H1 (cell line): Measurements from ENCODE around the gene MED29. TPM values are rescaled to one million over a fixed set of nuclear protein-coding genes. Genes with fewer than 3 reads are reported as not detected.
A peak's percentile ranks its signal among the peaks of the same experiment; 100 is the strongest.

Source experiments
- CTCF ChIA-PET: fragments of 300-600 bp; sonication (Branson Sonifier 250); formaldehyde crosslinking; loops from one replicate; lab custom pipeline; 2021; ENCODE audit not compliant: partially characterized antibody; lab: Charles Lee
- POLR2A ChIA-PET: fragments of 300-600 bp; sonication (Branson Sonifier 250); formaldehyde crosslinking; loops from one replicate; lab custom pipeline; 2021; ENCODE audit warnings: inconsistent platforms; ENCODE audit not compliant: partially characterized antibody; lab: Charles Lee
- DNase-seq, 2 experiments: peaks; one replicate each; pipeline versions ENCODE4 v3.0.0 to v3.0.0-alpha.2; 2010 to 2022; ENCODE audit warnings: low spot score in 2 of 2, low read depth in 1 of 2, mixed read lengths in 1 of 2
- FAIRE-seq: peaks from 2 replicates; lab custom pipeline; 2011; peaks lifted over from hg19 to GRCh38; lab: Jason Lieb, UNC
- H2AFZ ChIP-seq: 2 replicates; pipeline ENCODE4 v1.8.1; 2012; ENCODE audit warnings: low read length, inconsistent platforms
- H2AK5ac ChIP-seq: 2 replicates; pipeline ENCODE4 v1.6.1; 2013; ENCODE audit warnings: low read depth, low read length
- H2BK120ac ChIP-seq: replicated peaks from 2 replicates; pipeline ENCODE3; 2013; ENCODE audit warnings: low read depth, low read length, inconsistent platforms
- H2BK12ac ChIP-seq: 2 replicates; pipeline ENCODE4 v1.6.1; 2013; ENCODE audit warnings: low read depth, low read length
- H2BK15ac ChIP-seq: 2 replicates; pipeline ENCODE4 v1.6.1; 2013; ENCODE audit warnings: low read length
- H2BK20ac ChIP-seq: 2 replicates; pipeline ENCODE4 v1.6.1; 2013; ENCODE audit warnings: low read length
- H2BK5ac ChIP-seq: 2 replicates; pipeline ENCODE4 v1.6.1; 2013; ENCODE audit warnings: low read depth, low read length
- H3K14ac ChIP-seq: 2 replicates; pipeline ENCODE4 v1.6.1; 2013; ENCODE audit warnings: inconsistent platforms; ENCODE audit not compliant: insufficient read length
- H3K18ac ChIP-seq: 2 replicates; pipeline ENCODE4 v1.6.1; 2013; ENCODE audit warnings: low read length; ENCODE audit errors: extremely low read depth
- H3K23ac ChIP-seq: 2 replicates; pipeline ENCODE4 v1.6.1; 2013; ENCODE audit warnings: inconsistent platforms; ENCODE audit not compliant: insufficient read length
- H3K23me2 ChIP-seq: 2 replicates; pipeline ENCODE4 v1.6.1; 2013; ENCODE audit warnings: low read depth, low read length
- H3K27ac ChIP-seq: 2 replicates; pipeline ENCODE4 v1.6.1; 2011; ENCODE audit warnings: low read depth, low read length, inconsistent platforms
- H3K27me3 ChIP-seq, 4 experiments: replicated peaks in 1 of 4; 1 replicate in 1 of 4; 2 replicates in 3 of 4; pipeline versions ENCODE4 v1.6.1 to v1.8.1; 2011 to 2013; ENCODE audit warnings: low read length in 3 of 4, mild to moderate bottlenecking in 3 of 4, inconsistent platforms in 2 of 4, mixed read lengths in 2 of 4, moderate library complexity in 1 of 4; ENCODE audit not compliant: control insufficient read depth in 3 of 4, insufficient read depth in 3 of 4; ENCODE audit errors: extremely low read depth in 1 of 4
- H3K36me3 ChIP-seq, 4 experiments: 2 replicates each; pipeline versions ENCODE4 v1.6.1 to v1.8.1; 2011 to 2013; ENCODE audit warnings: mild to moderate bottlenecking in 4 of 4, low read length in 3 of 4, moderate library complexity in 2 of 4, control low read depth in 1 of 4, inconsistent platforms in 1 of 4; ENCODE audit not compliant: insufficient read depth in 4 of 4, control insufficient read depth in 2 of 4
- H3K4ac ChIP-seq: replicated peaks from 2 replicates; pipeline ENCODE3; 2013; ENCODE audit warnings: low read length, low read depth, mixed read lengths, inconsistent platforms; ENCODE audit not compliant: insufficient read length
- H3K4me1 ChIP-seq, 4 experiments: replicated peaks in 1 of 4; 1 replicate in 1 of 4; 2 replicates in 3 of 4; pipeline versions ENCODE4 v1.6.1 to v1.8.1; 2011 to 2013; ENCODE audit warnings: low read length in 3 of 4, inconsistent platforms in 2 of 4, mixed read lengths in 1 of 4; ENCODE audit not compliant: insufficient read depth in 4 of 4, control insufficient read depth in 3 of 4
- H3K4me2 ChIP-seq, 2 experiments: 2 replicates each; pipeline versions ENCODE4 v1.6.1 to v1.8.1; 2011 to 2013; ENCODE audit warnings: low read depth in 2 of 2, low read length in 2 of 2, control low read depth in 1 of 2, inconsistent platforms in 1 of 2, mild to moderate bottlenecking in 1 of 2; ENCODE audit not compliant: insufficient read depth in 1 of 2
- H3K4me3 ChIP-seq, 4 experiments: fragments of 200-600, 300-600 bp in 1 of 4; sonication (generic), shearing (Covaris generic), sonication (Bioruptor Twin) in 1 of 4; 2 replicates each; pipeline versions ENCODE4 v1.5.1 to v1.8.1; 2011 to 2016; ENCODE audit warnings: low read length in 4 of 4, low read depth in 3 of 4, control low read depth in 2 of 4, inconsistent platforms in 2 of 4, mild to moderate bottlenecking in 2 of 4, mixed read lengths in 1 of 4, moderate library complexity in 1 of 4; ENCODE audit not compliant: insufficient read depth in 2 of 4; ENCODE audit errors: extremely low read depth in 1 of 4
- H3K56ac ChIP-seq: replicated peaks from 2 replicates; pipeline ENCODE3; 2013; ENCODE audit warnings: low read depth, mild to moderate bottlenecking, mixed read lengths, low read length, inconsistent platforms; ENCODE audit not compliant: insufficient read length
- H3K79me1 ChIP-seq: 2 replicates; pipeline ENCODE4 v1.6.1; 2013; ENCODE audit warnings: low read depth, low read length, control low read depth
- H3K79me2 ChIP-seq, 2 experiments: 2 replicates each; pipeline versions ENCODE4 v1.6.1 to v1.8.1; 2012 to 2013; ENCODE audit warnings: low read length in 2 of 2, mild to moderate bottlenecking in 2 of 2, inconsistent platforms in 1 of 2; ENCODE audit not compliant: insufficient read depth in 2 of 2, control insufficient read depth in 1 of 2
- H3K9ac ChIP-seq, 4 experiments: replicated peaks in 1 of 4; 1 replicate in 1 of 4; 2 replicates in 3 of 4; pipeline versions ENCODE4 v1.6.1 to v1.8.1; 2011 to 2013; ENCODE audit warnings: low read depth in 3 of 4, low read length in 3 of 4, control low read depth in 2 of 4, mild to moderate bottlenecking in 2 of 4, moderate library complexity in 2 of 4, inconsistent platforms in 1 of 4; ENCODE audit errors: extremely low read depth in 1 of 4
- H3K9me3 ChIP-seq, 2 experiments: 2 replicates each; pipeline versions ENCODE4 v1.6.1 to v1.8.1; 2012 to 2013; ENCODE audit warnings: mild to moderate bottlenecking in 2 of 2, moderate library complexity in 2 of 2, control low read depth in 1 of 2, inconsistent platforms in 1 of 2, low read depth in 1 of 2, low read length in 1 of 2, mixed read lengths in 1 of 2; ENCODE audit not compliant: insufficient read depth in 2 of 2
- H4K20me1 ChIP-seq, 2 experiments: replicated peaks in 1 of 2; 2 replicates each; pipeline versions ENCODE3 to v1.8.1; 2011 to 2013; ENCODE audit warnings: inconsistent platforms in 2 of 2, low read length in 2 of 2, mild to moderate bottlenecking in 1 of 2; ENCODE audit not compliant: insufficient read depth in 2 of 2, control insufficient read depth in 1 of 2
- H4K5ac ChIP-seq: 2 replicates; pipeline ENCODE4 v1.6.1; 2013; ENCODE audit warnings: low read length, low read depth, mixed read lengths, inconsistent platforms; ENCODE audit not compliant: insufficient read length
- H4K8ac ChIP-seq: 2 replicates; pipeline ENCODE4 v1.8.0; 2013; ENCODE audit warnings: mild to moderate bottlenecking, moderate library complexity, low read length, inconsistent platforms; ENCODE audit not compliant: insufficient read depth; ENCODE audit errors: extremely low read depth
- H4K91ac ChIP-seq: replicated peaks from 2 replicates; pipeline ENCODE3; 2013; ENCODE audit warnings: low read length, mixed read lengths, inconsistent platforms; ENCODE audit not compliant: insufficient read length
- GABPA ChIP-seq: IDR thresholded peaks from 2 replicates; pipeline ENCODE4 v1.6.1; 2011; ENCODE audit warnings: mild to moderate bottlenecking, low read length, moderate library complexity, borderline replicate concordance; ENCODE audit not compliant: insufficient read depth
- JUND ChIP-seq: IDR thresholded peaks from 2 replicates; pipeline ENCODE4 v1.6.1; 2011; ENCODE audit warnings: mild to moderate bottlenecking, improper control_type of control experiment, low read length
- KDM4A ChIP-seq: IDR thresholded peaks from one replicate; pipeline ENCODE4 v1.7.1; 2012; ENCODE audit warnings: low read depth, mild to moderate bottlenecking, moderate library complexity, low read length, inconsistent platforms; ENCODE audit not compliant: severe bottlenecking
- MAX ChIP-seq: IDR thresholded peaks from 2 replicates; pipeline ENCODE4 v1.6.1; 2012; ENCODE audit warnings: inconsistent platforms
- NANOG ChIP-seq: IDR thresholded peaks from 2 replicates; pipeline ENCODE4 v1.6.1; 2011; ENCODE audit warnings: low read length, low read depth, mild to moderate bottlenecking, inconsistent platforms; ENCODE audit not compliant: insufficient read depth, poor library complexity, severe bottlenecking
- POU5F1 ChIP-seq: IDR thresholded peaks from 2 replicates; pipeline ENCODE4 v1.6.1; 2011; ENCODE audit warnings: low read depth, mild to moderate bottlenecking, low read length, moderate library complexity
- RAD21 ChIP-seq, 2 experiments: IDR thresholded peaks in 1 of 2; conservative IDR thresholded peaks in 1 of 2; 2 replicates each; pipeline ENCODE4 v1.6.1; 2011; ENCODE audit warnings: low read depth in 2 of 2, low read length in 2 of 2, improper control_type of control experiment in 1 of 2, inconsistent platforms in 1 of 2, mild to moderate bottlenecking in 1 of 2, moderate library complexity in 1 of 2
- WGBS, 2 experiments: shearing (Covaris generic) in 1 of 2; methylation state at CpG; one replicate each; pipeline versions ENCODE4 v1.1.6 to v1.1.7; 2013 to 2015; ENCODE audit warnings: low lambda C conversion rate in 2 of 2, mixed read lengths in 2 of 2, inconsistent platforms in 1 of 2, low coverage in 1 of 2, missing lambda C conversion rate in 1 of 2; ENCODE audit not compliant: insufficient replicate concordance in 2 of 2, insufficient coverage in 1 of 2, insufficient read length in 1 of 2; ENCODE audit errors: extremely low coverage in 1 of 2, missing lambda C conversion rate in 1 of 2; 5-methylcytosine and 5-hydroxymethylcytosine counted together
- long read RNA-seq, 2 experiments: library from RNA in 1 of 2; library from capped mRNA in 1 of 2; stranded (forward); transcript quantifications; one replicate each; pipeline ENCODE4 v2.0.0, GENCODE V29; 2021; ENCODE audit warnings: inconsistent platforms in 1 of 2
- polyA minus RNA-seq, 3 experiments: library from RNA; depleted of rRNA, polyadenylated mRNA; stranded (reverse); fragments of >200 nt; gene quantifications; 1 replicate in 2 of 3; 2 replicates in 1 of 3; pipeline ENCODE4 v1.2.3, GENCODE V29; 2011
- polyA plus RNA-seq, 7 experiments: library from polyadenylated mRNA; depleted of rRNA in 3 of 7; stranded (reverse) in 5 of 7; unstranded in 2 of 7; fragments of >200 nt in 5 of 7; fragments of 200-250 nt in 2 of 7; gene quantifications; 1 replicate in 5 of 7; 2 replicates in 1 of 7; 4 replicates in 1 of 7; pipeline versions ENCODE4 v1.2.1 to v1.2.3, GENCODE V29; 2011 to 2013; ENCODE audit warnings: missing spikeins in 2 of 7, mixed read lengths in 2 of 7
- total RNA-seq: library from RNA; stranded (reverse); fragmentation: NEBNext Ultra II Directional; extraction: Animal tissue kit (Norgen Biotek cat#: 25700); gene quantifications from 2 replicates; pipeline ENCODE4 v1.2.1, GENCODE V29; 2021

The MED29 gene
- total RNA-seq (31.1 and 32.3 TPM in 2 replicates), polyA plus RNA-seq (2011; rRNA removed) (52.5 and 71.4 TPM in 2 replicates), polyA minus RNA-seq (2011; rRNA and poly(A)+ RNA removed) (28.2 and 33.6 TPM in 2 replicates)
- 52.3 TPM for polyA plus RNA-seq (2011; cell fraction: cytosol; rRNA removed)
- polyA plus RNA-seq (2011; cell fraction: nucleus; rRNA removed) = 31.6 TPM
- polyA plus RNA-seq (2012, experiment 1 of 2) = 24.5 to 29.2 TPM (median 25.3 TPM) in 4 replicates
- polyA plus RNA-seq (2012, experiment 2 of 2) = 22.1 TPM
- 23.1 TPM for polyA plus RNA-seq (2013, experiment 1 of 2)
- polyA plus RNA-seq (2013, experiment 2 of 2) = 22.7 TPM
- 14.7 TPM for polyA minus RNA-seq (2011; cell fraction: cytosol; rRNA and poly(A)+ RNA removed)
- 29.0 TPM for polyA minus RNA-seq (2011; cell fraction: nucleus; rRNA and poly(A)+ RNA removed)
- long read RNA-seq, experiment 1, transcript MED29-201 (4 exons, 3,653 nt) = major isoform, 8 of 29 reads
- long read RNA-seq, experiment 1, partial matches to known transcripts = 0 of 29 reads
- long read RNA-seq, experiment 1, other reads (novel, unspliced or antisense) = 21 of 29 reads
- long read RNA-seq, experiment 2, transcript MED29-201 (4 exons, 3,653 nt) = major isoform, 8 of 17 reads
- long read RNA-seq, experiment 2, partial matches to known transcripts = 0 of 17 reads
- long read RNA-seq, experiment 2, other reads (novel, unspliced or antisense) = 9 of 17 reads

- ChIA-PET CTCF (interaction anchor here (1.9 to 3.7 kb wide), 2 partner anchors 10 to 21 kb away, joined by 10 to 13 read pairs; partner anchors contain the start of gene PLEKHG2), POLR2A (interaction anchor here (0.6 to 12.2 kb wide), 39 partner anchors 9 to 306 kb away, joined by 3 to 234 read pairs (median 5); partner anchors contain the start of genes EID2B, PLEKHG2, RPS16 and SAMD4B)
- H3K4me1 ChIP-seq = peaks cover 2 to 10% (median 7%) of the 10 kb centered on the region in 4 experiments
- H3K56ac ChIP-seq = peak within 1 kb of the TSS; percentile 87
- peak within 1 kb of the TSS; percentile 97 for H2BK5ac ChIP-seq
- FAIRE-seq (peak; percentile 99), DNase-seq (peak; percentile 91 to 99)
- no peak within 1 kb of the TSS for H2BK120ac ChIP-seq
- H2AFZ ChIP-seq = peak within 1 kb of the TSS; percentile 13; the same call in 1 of the 2 replicates
- H3K79me2 ChIP-seq = peaks cover 0 to 14% of the 10 kb centered on the region in 2 experiments; a peak in 2 of 4 replicates
- peak within 1 kb of the TSS; percentile 91 to 97 (median 96) for H3K4me3 ChIP-seq
- no peaks in the 10 kb centered on the region for H3K9me3 ChIP-seq
- H3K4ac ChIP-seq = no peak within 1 kb of the TSS
- H3K27me3 ChIP-seq = no peaks in the 10 kb centered on the region
- peaks cover 5 to 35% (median 20%) of the 10 kb centered on the region in 4 experiments; a peak in 6 of 8 replicates for H3K36me3 ChIP-seq
- H3K14ac ChIP-seq = no peak within 1 kb of the TSS
- H3K4me2 ChIP-seq = peak within 1 kb of the TSS; percentile 75 to 76
- no peak within 1 kb of the TSS for H2BK20ac ChIP-seq
- no peak within 1 kb of the TSS for H2AK5ac ChIP-seq
- WGBS, 2 experiments = 2% methylated on average over 60 of the region's 60 CpGs; no CpG with 5 or more reads in 1 of the 2 experiments
- H3K9ac ChIP-seq = peak within 1 kb of the TSS; percentile 81 to 99 (median 90)
- peak within 1 kb of the TSS; percentile 68 for H2BK12ac ChIP-seq
- peaks cover 2% of the 10 kb centered on the region; the same call in 1 of the 2 replicates for H3K23me2 ChIP-seq
- peak within 1 kb of the TSS; percentile 99 for H3K18ac ChIP-seq
- H4K91ac ChIP-seq = peak within 1 kb of the TSS; percentile 45
- H3K23ac ChIP-seq = no peak within 1 kb of the TSS
- H4K20me1 ChIP-seq = peaks cover 0 to 7% of the 10 kb centered on the region in 2 experiments
- H4K8ac ChIP-seq = peak within 1 kb of the TSS; percentile 96; the same call in 1 of the 2 replicates
- H4K5ac ChIP-seq = peak within 1 kb of the TSS; percentile 97
- peaks cover 5% of the 10 kb centered on the region for H3K79me1 ChIP-seq
- peak within 1 kb of the TSS; percentile 95 for H2BK15ac ChIP-seq
- peak within 1 kb of the TSS; percentile 99 for H3K27ac ChIP-seq
- TF ChIP-seq POU5F1 = no peak
- TF ChIP-seq NANOG = no peak
- peak; percentile 18 for TF ChIP-seq KDM4A
- no peak for TF ChIP-seq RAD21 (IDR thresholded peaks at IDR 0.05 in 1 of 2, conservative IDR thresholded peaks at IDR 0.05 in 1 of 2; ENCODE audit: low read depth in 2 of 2, low read length in 2 of 2)
- TF ChIP-seq JUND = peak; percentile 76
- peak; percentile 80 for TF ChIP-seq MAX
- peak; percentile 36; the same call in 1 of the 2 replicates for TF ChIP-seq GABPA
Measured at GRCh38 chr19:39390751-39391437, at the start of gene MED29, which contains the start of gene PAF1. Gene MED29 (plus strand): TSS chr19:39391378. CDS start chr19:39391423, 45 bp downstream. Gene PAF1 (minus strand): TSS chr19:39391106. CDS start chr19:39390864, 242 bp downstream.
